Heart left ventricle (tissue), 13 donors: ENCODE results near the gene PGM2.

Experiments
- CTCF ChIP-seq, 12 donors: fragments of 200-600 bp; sonication (generic) in 4 of 12; IDR thresholded peaks; one replicate each; pipeline versions ENCODE4 v1.5.0 to v1.8.0; 2018 to 2022; ENCODE audit warnings: antibody characterized with exemption in 12 of 12, mild to moderate bottlenecking in 5 of 12
- POLR2A ChIP-seq, 2 donors: fragments of 450-650 bp; IDR thresholded peaks; one replicate each; pipeline ENCODE4 v1.6.1; 2017; ENCODE audit warnings: antibody characterized with exemption in 2 of 2, mild to moderate bottlenecking in 2 of 2, moderate library complexity in 2 of 2
- donor health status: ischemic (EF 13 %, LVEDD 7.1; RV severe dilation, severe dysfunction).
- donor health status: DM: no; HTN: yes; CAD: no.
- donor health status: DM: no; HTN: no; CAD: no.
- donor health status: ischemic (EF 25% LVEDD 6.9; RV normal size, moderate dysfunction).
- donor health status: ischemic (EF 25% LVEDD 5.7; RV mildly dilated, moderate dysfunction).
- donor health status: ischemic (EF 35%, LVEDD 5.7; RV mildly dilated, moderate dysfunction).
- donor health status: nonischemic (EF 11% LVEDD 7.7; RV severe dilation, severe dysfunction).
- donor health status: DM: yes; HTN: yes; CAD: no.
- donor health status: PGD.
- donor health status: ischemic (EF 29% LVEDD 5.4; RV normal size, mild dysfunction).
- donor health status: nonischemic (EF 23%, LVEDD 6.1; RV moderate dilation, normal function).

GRCh38 chr4:37905533-37906169, 79.2 kb downstream of the PGM2 start:
- TF ChIP-seq CTCF (IDR thresholded peaks at IDR 0.05) (no peak), POLR2A (IDR thresholded peaks at IDR 0.05) (no peak)
